ENCODE measurements around the gene GRAMD1B.
A peak's percentile ranks its signal among the peaks of the same experiment; 100 is the strongest.

GRAMD1B gene

GRCh38 chr11:123576501-123576900 is 146.4 kb downstream of the GRAMD1B start:
- Histone ChIP-seq H3K27ac (replicated peaks) (no peak overlapping the region), H3K4me3 (replicated peaks; ENCODE audit: insufficient read depth, low read length) (no peak overlapping the region), H3K27me3 (ENCODE audit: insufficient read depth, poor library complexity, severe bottlenecking) (no peaks in the 10 kb centered on the region)
- no peak for DNase-seq (ENCODE audit: low read depth in 1 of 2, low spot score in 1 of 2)
- TF ChIP-seq CTCF (IDR thresholded peaks at IDR 0.05; ENCODE audit: insufficient read depth, low read length): no peak
- TF ChIP-seq SPI1 (IDR thresholded peaks at IDR 0.05; ENCODE audit: borderline replicate concordance, low read depth): no peak
- TF ChIP-seq GABPA (IDR thresholded peaks at IDR 0.05; ENCODE audit: low read depth): no peak
- TF ChIP-seq POLR2AphosphoS5 (IDR thresholded peaks at IDR 0.05; ENCODE audit: low read depth): no peak
- TF ChIP-seq REST (IDR thresholded peaks at IDR 0.05; ENCODE audit: insufficient replicate concordance, low read depth): no peak

GRCh38 chr11:123577081-123577598 is 147.1 kb downstream of the GRAMD1B start:
- no peak for TF ChIP-seq POLR2AphosphoS5 (IDR thresholded peaks at IDR 0.05; ENCODE audit: low read depth)
- TF ChIP-seq REST (IDR thresholded peaks at IDR 0.05; ENCODE audit: insufficient replicate concordance, low read depth): no peak
- peak; percentile 87 for TF ChIP-seq CTCF (IDR thresholded peaks at IDR 0.05; ENCODE audit: insufficient read depth, low read length)
- TF ChIP-seq GABPA (IDR thresholded peaks at IDR 0.05; ENCODE audit: low read depth): no peak
- Histone ChIP-seq H3K4me3 (replicated peaks; ENCODE audit: insufficient read depth, low read length) (no peak overlapping the region), H3K27me3 (ENCODE audit: insufficient read depth, poor library complexity, severe bottlenecking) (no peaks in the 10 kb centered on the region), H3K27ac (replicated peaks) (no peak overlapping the region)
- peak; percentile 26 to 53 for DNase-seq (ENCODE audit: low read depth in 1 of 2, low spot score in 1 of 2)

- no peak overlapping the region for H3K27ac ChIP-seq (replicated peaks)
- DNase-seq (ENCODE audit: low read depth in 1 of 2, low spot score in 1 of 2): no peak
- H3K27me3 ChIP-seq (ENCODE audit: insufficient read depth, poor library complexity, severe bottlenecking): no peaks in the 10 kb centered on the region
- no peak overlapping the region for H3K4me3 ChIP-seq (replicated peaks; ENCODE audit: insufficient read depth, low read length)
- TF ChIP-seq SPI1 (IDR thresholded peaks at IDR 0.05; ENCODE audit: borderline replicate concordance, low read depth): no peak
- no peak for TF ChIP-seq POLR2AphosphoS5 (IDR thresholded peaks at IDR 0.05; ENCODE audit: low read depth)
- TF ChIP-seq REST (IDR thresholded peaks at IDR 0.05; ENCODE audit: insufficient replicate concordance, low read depth): no peak
- no peak for TF ChIP-seq GABPA (IDR thresholded peaks at IDR 0.05; ENCODE audit: low read depth)
- TF ChIP-seq CTCF (IDR thresholded peaks at IDR 0.05; ENCODE audit: insufficient read depth, low read length): no peak
Measured at GRCh38 chr11:123578778-123579481, 148.9 kb downstream of the GRAMD1B start.
